Naive thymus-derived CD4-positive, alpha-beta T cell (primary cell): ENCODE results near the gene CAPN9. TPM values are rescaled to one million over a fixed set of nuclear protein-coding genes. Genes with fewer than 3 reads are reported as not detected.
A peak's percentile ranks its signal among the peaks of the same experiment; 100 is the strongest.

Experiments used
- ATAC-seq: fragments of 150-1000 bp; cut with Tn5 transposase; 2 replicates; pipeline ENCODE4 v1.10.0; 2021; ENCODE audit warnings: mild to moderate bottlenecking, moderate library complexity
- CTCF ChIA-PET: fragments of 350-600 bp; sonication (Branson Sonifier 250); formaldehyde crosslinking; loops from one replicate; lab custom pipeline; 2021; ENCODE audit warnings: antibody characterized with exemption; lab: Charles Lee
- POLR2A ChIA-PET: fragments of 350-600 bp; sonication (Branson Sonifier 250); formaldehyde crosslinking; loops from one replicate; lab custom pipeline; 2021; ENCODE audit warnings: antibody characterized with exemption, inconsistent platforms; lab: Charles Lee
- DNase-seq, 9 donors: peaks; one replicate each; pipeline versions ENCODE4 v3.0.0 to v3.0.0-alpha.2; 2020 to 2022; ENCODE audit warnings: mixed read lengths in 1 of 9
- H3K27ac ChIP-seq: one replicate; pipeline ENCODE4 v1.7.0; 2013; ENCODE audit warnings: mild to moderate bottlenecking, low read depth, low read length, moderate library complexity
- H3K27me3 ChIP-seq, 2 donors: one replicate each; pipeline ENCODE4 v1.7.0; 2013; ENCODE audit warnings: low read length in 2 of 2, mild to moderate bottlenecking in 2 of 2, moderate library complexity in 2 of 2; ENCODE audit not compliant: control insufficient read depth in 2 of 2, insufficient read depth in 2 of 2
- H3K36me3 ChIP-seq, 3 experiments: 1 replicate in 2 of 3; 2 replicates in 1 of 3; pipeline ENCODE4 v1.7.0; 2013; ENCODE audit warnings: low read length in 3 of 3, mild to moderate bottlenecking in 3 of 3, moderate library complexity in 1 of 3; ENCODE audit not compliant: insufficient read depth in 3 of 3, control insufficient read depth in 2 of 3
- H3K4me1 ChIP-seq, 2 donors: one replicate each; pipeline ENCODE4 v1.7.0; 2013; ENCODE audit warnings: low read length in 2 of 2, mild to moderate bottlenecking in 2 of 2, moderate library complexity in 1 of 2; ENCODE audit not compliant: control insufficient read depth in 2 of 2, insufficient read depth in 2 of 2
- H3K4me3 ChIP-seq: 2 replicates; pipeline ENCODE4 v1.7.0; 2013; ENCODE audit warnings: mild to moderate bottlenecking, low read length
- H3K9me3 ChIP-seq, 3 experiments: 1 replicate in 2 of 3; 2 replicates in 1 of 3; pipeline ENCODE4 v1.7.0; 2013; ENCODE audit warnings: low read length in 3 of 3; ENCODE audit not compliant: control insufficient read depth in 2 of 3
- H3K27ac Mint-ChIP-seq, 9 donors: one replicate each; pipeline ENCODE4 v1.8.0; 2020 to 2022; ENCODE audit warnings: mixed read lengths in 9 of 9, mild to moderate bottlenecking in 8 of 9, moderate library complexity in 5 of 9, inconsistent platforms in 2 of 9
- H3K27me3 Mint-ChIP-seq, 5 donors: one replicate each; pipeline ENCODE4 v1.8.0; 2021 to 2022; ENCODE audit warnings: mixed read lengths in 5 of 5, mild to moderate bottlenecking in 1 of 5
- H3K36me3 Mint-ChIP-seq, 5 donors: one replicate each; pipeline ENCODE4 v1.8.0; 2020 to 2022; ENCODE audit warnings: mixed read lengths in 5 of 5, mild to moderate bottlenecking in 3 of 5, inconsistent platforms in 1 of 5
- H3K4me1 Mint-ChIP-seq, 7 donors: one replicate each; pipeline ENCODE4 v1.8.0; 2020 to 2022; ENCODE audit warnings: mixed read lengths in 7 of 7, mild to moderate bottlenecking in 3 of 7, inconsistent platforms in 1 of 7
- H3K4me3 Mint-ChIP-seq, 10 donors: one replicate each; pipeline ENCODE4 v1.8.0; 2020 to 2022; ENCODE audit warnings: mild to moderate bottlenecking in 10 of 10, mixed read lengths in 10 of 10, moderate library complexity in 6 of 10, inconsistent platforms in 2 of 10
- H3K9me3 Mint-ChIP-seq, 11 donors: one replicate each; pipeline ENCODE4 v1.8.0; 2020 to 2022; ENCODE audit warnings: mixed read lengths in 11 of 11, mild to moderate bottlenecking in 4 of 11, inconsistent platforms in 1 of 11, moderate library complexity in 1 of 11
- intact Hi-C, 2 donors: fragments of 100-400 bp; cut with micrococcal nuclease; formaldehyde crosslinking; loops; one replicate each; pipeline ENCODE4 v1.15.1; 2023
- polyA plus RNA-seq, 2 donors: library from polyadenylated mRNA; unstranded; fragments of 300-500 nt; fragmentation: Illumina TruSeq; gene quantifications; one replicate each; pipeline ENCODE4 v1.2.3, GENCODE V29; 2021
- total RNA-seq, 6 experiments: library from RNA in 5 of 6; stranded (reverse) in 5 of 6; gene quantifications; 1 replicate in 5 of 6; 2 replicates in 1 of 6; pipeline ENCODE4 v1.2.3 and lab custom pipeline; 2021 to 2026

The CAPN9 gene
- total and polyA plus RNA-seq, 7 experiments from 2014 or later, result 0.12 TPM; not detected in 6

DNA sequence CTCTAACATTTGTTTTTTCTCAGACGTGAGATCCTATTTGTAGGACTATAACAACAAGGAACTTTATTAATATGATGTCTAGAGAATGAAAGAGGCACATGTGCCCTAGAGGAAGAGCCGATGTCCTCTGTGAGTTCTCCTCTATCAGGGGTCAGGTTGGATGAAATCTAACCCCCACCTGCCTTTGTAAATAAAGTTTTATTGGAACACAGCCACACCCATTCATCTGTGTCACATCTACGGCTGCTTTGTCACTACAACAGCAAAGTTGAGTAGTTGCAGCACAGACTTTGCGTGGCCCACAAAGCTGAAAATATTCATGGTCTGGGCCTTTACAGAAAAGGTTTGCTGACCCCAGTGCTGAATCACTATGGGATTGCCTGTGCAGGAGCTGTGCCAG lies 571 bp upstream of the CAPN9 start:
- no peak overlapping the region for H3K4me3 ChIP-seq
- ATAC-seq (no peak), DNase-seq (no peak)
- H3K27ac Mint-ChIP-seq, result no peak overlapping the region
- no peaks in the 10 kb centered on the region for H3K9me3 ChIP-seq
- intact Hi-C loops, result no loop called here
- no peaks in the 10 kb centered on the region for H3K4me1 ChIP-seq
- H3K4me1 Mint-ChIP-seq, result no peaks in the 10 kb centered on the region
- H3K4me3 Mint-ChIP-seq, result no peak overlapping the region
- ChIA-PET POLR2A (no interaction called here), CTCF (no interaction called here)
- no peaks in the 10 kb centered on the region for H3K27me3 ChIP-seq
- no peak overlapping the region for H3K27ac ChIP-seq
- no peaks in the 10 kb centered on the region for H3K36me3 Mint-ChIP-seq
- no peaks in the 10 kb centered on the region for H3K9me3 Mint-ChIP-seq
- H3K27me3 Mint-ChIP-seq, result peaks cover 2 to 12% (median 6%) of the 10 kb centered on the region in 5 donors
- no peaks in the 10 kb centered on the region for H3K36me3 ChIP-seq

DNA sequence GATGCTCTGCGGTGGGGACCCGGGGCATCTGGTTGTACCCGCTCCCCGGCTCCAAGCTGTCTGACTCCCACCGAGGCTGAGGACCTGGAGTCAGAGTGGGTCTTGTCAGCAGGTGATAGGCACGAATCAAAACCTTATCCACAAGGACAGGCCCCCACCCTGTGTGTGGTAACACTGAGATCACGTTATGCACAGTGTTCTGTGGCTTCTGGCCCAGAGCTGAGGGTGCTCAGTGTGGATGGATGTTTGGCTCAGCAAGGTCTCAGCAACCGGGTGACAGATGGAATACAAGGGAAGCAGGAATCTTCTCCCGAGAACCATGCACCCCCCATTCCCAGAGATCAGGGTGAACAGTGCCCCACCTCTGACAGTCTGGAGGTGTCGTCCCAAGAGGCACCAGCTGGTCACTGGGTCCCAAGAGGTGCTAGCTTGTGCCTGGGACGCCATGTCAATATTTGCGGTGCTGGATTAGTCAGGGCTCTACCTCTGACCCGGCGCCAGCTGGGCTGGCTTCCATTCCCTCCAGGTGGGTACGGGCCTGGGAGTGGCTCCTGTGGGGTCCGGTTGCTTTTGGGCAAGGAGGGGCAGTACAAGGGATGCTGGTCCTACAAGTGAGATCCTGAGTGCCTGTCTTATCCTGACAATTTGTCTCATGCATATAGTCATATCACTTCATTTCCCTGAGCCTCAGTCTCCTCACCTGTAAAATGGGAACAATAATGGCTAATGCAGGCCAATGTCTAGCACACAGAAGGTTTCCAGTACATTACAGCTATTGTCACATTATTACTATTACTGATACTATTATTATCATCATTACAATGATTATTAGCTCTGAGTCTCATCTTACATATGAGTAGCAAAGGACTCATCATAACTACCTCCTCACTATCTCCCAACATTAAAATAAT lies 957 bp downstream of the CAPN9 start:
- ATAC-seq (no peak), DNase-seq (no peak)
- Histone ChIP-seq H3K27me3 (no peaks in the 10 kb centered on the region), H3K9me3 (no peaks in the 10 kb centered on the region), H3K4me1 (no peaks in the 10 kb centered on the region), H3K27ac (no peak overlapping the region), H3K4me3 (no peak overlapping the region), H3K36me3 (no peaks in the 10 kb centered on the region)
- H3K27me3 Mint-ChIP-seq, result peaks cover 2 to 16% (median 6%) of the 10 kb centered on the region in 5 donors
- H3K4me3 Mint-ChIP-seq, result no peak overlapping the region
- H3K9me3 Mint-ChIP-seq, result no peaks in the 10 kb centered on the region
- intact Hi-C loops, result no loop called here
- ChIA-PET CTCF (no interaction called here), POLR2A (no interaction called here)
- no peak overlapping the region for H3K27ac Mint-ChIP-seq
- no peaks in the 10 kb centered on the region for H3K36me3 Mint-ChIP-seq
- peaks cover 0 to 7% (median 0%) of the 10 kb centered on the region in 7 donors for H3K4me1 Mint-ChIP-seq

DNA sequence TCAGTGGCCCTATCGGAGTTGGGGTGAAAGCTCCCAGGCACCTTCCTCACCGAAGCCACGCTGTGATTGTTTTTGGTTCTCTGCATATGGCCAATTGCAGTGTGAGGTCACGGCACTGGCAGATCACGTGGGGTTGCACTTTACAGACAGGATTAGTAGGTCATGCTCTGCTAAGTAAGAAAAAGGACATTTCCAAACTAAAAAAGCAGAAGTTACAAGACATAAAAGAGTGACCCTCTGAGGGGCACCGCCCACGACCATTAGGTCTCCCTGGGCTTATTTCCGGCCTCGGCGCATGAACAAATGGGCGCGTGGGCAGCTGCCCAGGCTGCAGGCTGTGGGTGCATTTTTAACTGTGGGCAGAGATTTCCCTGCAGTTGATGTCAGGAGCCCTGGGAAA lies 2.0 kb downstream of the CAPN9 start:
- Histone ChIP-seq H3K4me1 (no peaks in the 10 kb centered on the region), H3K36me3 (no peaks in the 10 kb centered on the region), H3K4me3 (no peak overlapping the region), H3K9me3 (no peaks in the 10 kb centered on the region), H3K27me3 (no peaks in the 10 kb centered on the region), H3K27ac (no peak overlapping the region)
- Mint-ChIP-seq H3K9me3 (no peaks in the 10 kb centered on the region), H3K27me3 (peaks cover 2 to 16% (median 6%) of the 10 kb centered on the region in 5 donors), H3K36me3 (no peaks in the 10 kb centered on the region), H3K4me3 (no peak overlapping the region), H3K27ac (no peak overlapping the region), H3K4me1 (peaks cover 0 to 16% (median 3%) of the 10 kb centered on the region in 7 donors)
- ATAC-seq, result peak; percentile 28
- POLR2A ChIA-PET, result no interaction called here
- no peak for DNase-seq
- intact Hi-C loops, result no loop called here
- CTCF ChIA-PET, result no interaction called here

DNA sequence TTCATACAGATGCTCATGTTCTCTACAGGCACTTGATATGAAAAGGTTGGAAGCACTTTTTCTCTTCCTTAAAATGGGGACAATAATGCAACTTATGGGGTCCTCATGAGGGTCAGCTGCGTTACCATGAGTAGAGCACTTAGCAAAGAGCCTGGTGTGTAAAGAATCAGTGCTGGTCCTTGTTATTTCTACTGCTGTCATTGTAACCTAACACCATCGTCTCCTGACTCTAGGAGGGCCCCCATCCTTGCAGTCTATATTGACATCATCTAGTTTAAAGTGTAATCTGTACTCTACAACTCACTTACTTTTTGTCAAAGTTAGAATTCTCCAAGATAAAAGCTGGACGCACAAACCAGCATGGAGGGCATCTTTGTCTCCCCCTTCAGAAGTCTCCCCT lies 2.4 kb downstream of the CAPN9 start:
- intact Hi-C loops, result loop anchor here in 1 of 2 donors (5.0 kb wide), 2 partner anchors 107 to 118 kb away; partner anchors contain the start of genes C1orf198 and COG2
- DNase-seq, result no peak
- no peak overlapping the region for H3K4me3 Mint-ChIP-seq
- Histone ChIP-seq H3K27me3 (no peaks in the 10 kb centered on the region), H3K27ac (no peak overlapping the region), H3K4me1 (no peaks in the 10 kb centered on the region), H3K4me3 (no peak overlapping the region), H3K9me3 (no peaks in the 10 kb centered on the region), H3K36me3 (no peaks in the 10 kb centered on the region)
- no peaks in the 10 kb centered on the region for H3K9me3 Mint-ChIP-seq
- CTCF ChIA-PET, result no interaction called here
- peaks cover 0 to 17% (median 4%) of the 10 kb centered on the region in 7 donors for H3K4me1 Mint-ChIP-seq
- peaks cover 2 to 16% (median 6%) of the 10 kb centered on the region in 5 donors for H3K27me3 Mint-ChIP-seq
- ATAC-seq, result no peak
- H3K36me3 Mint-ChIP-seq, result no peaks in the 10 kb centered on the region
- POLR2A ChIA-PET, result no interaction called here
- H3K27ac Mint-ChIP-seq, result no peak overlapping the region

DNA sequence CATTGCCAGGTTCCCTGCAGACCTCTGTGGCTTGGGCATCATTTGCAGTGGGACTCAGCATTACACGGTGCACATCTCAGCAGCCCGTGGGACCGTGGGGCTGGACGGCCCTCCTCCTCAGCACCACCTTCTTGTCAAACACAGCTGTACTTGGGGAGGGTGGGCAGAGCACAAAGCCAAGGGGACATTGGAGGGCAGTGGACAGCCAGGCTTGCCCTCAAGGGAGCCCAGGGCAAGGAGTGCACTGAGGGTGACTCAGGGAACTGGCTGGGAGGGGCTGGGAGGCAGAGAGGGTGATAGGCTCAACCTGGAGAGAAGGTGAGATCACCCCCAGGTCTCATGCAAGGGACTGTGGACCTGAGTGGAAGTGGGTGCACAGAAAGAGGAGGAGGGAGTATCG lies 3.4 kb downstream of the CAPN9 start:
- H3K27ac Mint-ChIP-seq, result no peak overlapping the region
- no peaks in the 10 kb centered on the region for H3K4me1 ChIP-seq
- no peak overlapping the region for H3K27ac ChIP-seq
- no peak overlapping the region for H3K4me3 Mint-ChIP-seq
- ChIA-PET CTCF (no interaction called here), POLR2A (no interaction called here)
- H3K36me3 Mint-ChIP-seq, result no peaks in the 10 kb centered on the region
- intact Hi-C loops, result loop anchor here in 1 of 2 donors (5.0 kb wide), 2 partner anchors 108 to 117 kb away; partner anchors contain the start of genes C1orf198 and COG2
- H3K4me1 Mint-ChIP-seq, result peaks cover 0 to 17% (median 4%) of the 10 kb centered on the region in 7 donors
- ATAC-seq (no peak), DNase-seq (no peak)
- H3K9me3 Mint-ChIP-seq, result no peaks in the 10 kb centered on the region
- no peaks in the 10 kb centered on the region for H3K36me3 ChIP-seq
- no peaks in the 10 kb centered on the region for H3K9me3 ChIP-seq
- no peaks in the 10 kb centered on the region for H3K27me3 ChIP-seq
- H3K4me3 ChIP-seq, result no peak overlapping the region
- H3K27me3 Mint-ChIP-seq, result peaks cover 4 to 16% (median 6%) of the 10 kb centered on the region in 5 donors

DNA sequence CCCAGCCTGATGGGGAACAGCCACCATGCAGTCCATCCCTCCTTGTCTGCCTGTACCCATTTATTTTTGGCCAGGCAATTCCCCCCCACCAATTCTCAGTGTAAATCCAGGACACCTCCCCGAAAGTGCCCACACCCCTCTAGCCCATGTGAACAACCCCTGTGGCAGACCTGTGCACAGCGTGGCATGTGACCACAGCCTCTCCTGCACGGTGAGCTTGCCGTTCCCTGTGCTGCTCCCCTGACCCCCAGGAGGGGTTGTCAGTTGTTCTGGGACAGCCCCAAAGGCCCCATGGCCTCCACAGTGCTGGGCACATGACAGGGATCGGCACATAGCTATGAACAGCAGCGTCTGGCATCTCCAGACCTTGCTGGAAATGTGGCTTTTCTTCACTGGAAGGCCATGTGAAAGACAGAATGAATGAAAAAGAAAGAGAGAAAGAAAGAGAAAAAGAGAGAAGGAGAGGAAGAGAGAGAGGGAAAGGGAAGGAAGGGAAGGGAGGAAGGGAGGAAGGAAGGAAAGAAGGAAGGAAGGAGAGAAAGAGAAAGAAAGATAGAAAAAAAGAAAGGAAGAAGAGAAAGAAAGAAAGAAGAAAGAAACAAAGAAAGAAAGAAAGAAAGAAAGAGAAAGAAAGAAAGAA lies 3.9 kb downstream of the CAPN9 start:
- Histone ChIP-seq H3K4me1 (no peaks in the 10 kb centered on the region), H3K4me3 (no peak overlapping the region), H3K36me3 (no peaks in the 10 kb centered on the region), H3K27ac (no peak overlapping the region), H3K9me3 (no peaks in the 10 kb centered on the region), H3K27me3 (no peaks in the 10 kb centered on the region)
- H3K4me3 Mint-ChIP-seq, result no peak overlapping the region
- intact Hi-C loops, result loop anchor here in 1 of 2 donors (5.0 kb wide), 2 partner anchors 109 to 116 kb away; partner anchors contain the start of genes C1orf198 and COG2
- no peak for ATAC-seq
- H3K27me3 Mint-ChIP-seq, result peaks cover 7 to 17% (median 11%) of the 10 kb centered on the region in 5 donors
- H3K9me3 Mint-ChIP-seq, result no peaks in the 10 kb centered on the region
- no peaks in the 10 kb centered on the region for H3K36me3 Mint-ChIP-seq
- peaks cover 0 to 17% (median 4%) of the 10 kb centered on the region in 7 donors for H3K4me1 Mint-ChIP-seq
- no peak for DNase-seq
- ChIA-PET CTCF (no interaction called here), POLR2A (no interaction called here)
- no peak overlapping the region for H3K27ac Mint-ChIP-seq
